Measurements from ENCODE around the gene TGFBR3L. TPM values are rescaled to one million over a fixed set of nuclear protein-coding genes. Genes with fewer than 3 reads are reported as not detected.

The TGFBR3L gene
- total RNA-seq, 1 experiment from 2014 or later = 9.8 TPM

GRCh38 chr19:7920519-7921301 is 6.1 kb downstream of the TGFBR3L start:
- Histone ChIP-seq H3K27me3 (replicated peaks; ENCODE audit: control insufficient read depth, insufficient read depth, low read length) (no peaks in the 10 kb centered on the region), H3K36me3 (ENCODE audit: control insufficient read depth, insufficient read depth, low read length) (no peaks in the 10 kb centered on the region), H3K4me3 (ENCODE audit: low read depth, low read length) (peak overlapping the region; percentile 63), H3K9me3 (no peaks in the 10 kb centered on the region), H3K4me1 (peaks cover 16% of the 10 kb centered on the region)
- Mint-ChIP-seq H3K27ac (ENCODE audit: unreplicated experiment) (peak overlapping the region; percentile 83), H3K9me3 (ENCODE audit: unreplicated experiment) (no peaks in the 10 kb centered on the region), H3K4me3 (ENCODE audit: unreplicated experiment) (peak overlapping the region; percentile 87), H3K27me3 (ENCODE audit: insufficient read depth, unreplicated experiment) (no peaks in the 10 kb centered on the region), H3K4me1 (ENCODE audit: low read depth, unreplicated experiment) (peaks cover 7% of the 10 kb centered on the region), H3K36me3 (ENCODE audit: insufficient read depth, unreplicated experiment) (peaks cover 33% of the 10 kb centered on the region)
- no TSS peak for BruUV-seq (replicated peaks)
- POLR2A ChIA-PET = interaction anchor here (0.6 to 2.3 kb wide), 7 partner anchors 8 to 399 kb away, joined by 3 to 69 read pairs (median 12); partner anchors contain the start of genes MAP2K7, MCOLN1 and TIMM44
- CTCF ChIA-PET = interaction anchor here (0.6 to 3.6 kb wide), 17 partner anchors 9 to 265 kb away, joined by 3 to 50 read pairs (median 5); partner anchors contain the start of genes MAP2K7 and TIMM44
- intact Hi-C loops (cut with micrococcal nuclease; ENCODE audit: unreplicated experiment) = loop anchor here (1.0 kb wide), 1 partner anchor 51 kb away; no protein-coding TSS in a partner anchor
- no peak for TF ChIP-seq CTCF (IDR thresholded peaks at IDR 0.05; ENCODE audit: insufficient read depth in 1 of 2, low read depth in 1 of 2, low read length in 1 of 2, severe bottlenecking in 1 of 2, unreplicated experiment in 1 of 2)
- DNase-seq = peak; percentile 94 to 96

DNA sequence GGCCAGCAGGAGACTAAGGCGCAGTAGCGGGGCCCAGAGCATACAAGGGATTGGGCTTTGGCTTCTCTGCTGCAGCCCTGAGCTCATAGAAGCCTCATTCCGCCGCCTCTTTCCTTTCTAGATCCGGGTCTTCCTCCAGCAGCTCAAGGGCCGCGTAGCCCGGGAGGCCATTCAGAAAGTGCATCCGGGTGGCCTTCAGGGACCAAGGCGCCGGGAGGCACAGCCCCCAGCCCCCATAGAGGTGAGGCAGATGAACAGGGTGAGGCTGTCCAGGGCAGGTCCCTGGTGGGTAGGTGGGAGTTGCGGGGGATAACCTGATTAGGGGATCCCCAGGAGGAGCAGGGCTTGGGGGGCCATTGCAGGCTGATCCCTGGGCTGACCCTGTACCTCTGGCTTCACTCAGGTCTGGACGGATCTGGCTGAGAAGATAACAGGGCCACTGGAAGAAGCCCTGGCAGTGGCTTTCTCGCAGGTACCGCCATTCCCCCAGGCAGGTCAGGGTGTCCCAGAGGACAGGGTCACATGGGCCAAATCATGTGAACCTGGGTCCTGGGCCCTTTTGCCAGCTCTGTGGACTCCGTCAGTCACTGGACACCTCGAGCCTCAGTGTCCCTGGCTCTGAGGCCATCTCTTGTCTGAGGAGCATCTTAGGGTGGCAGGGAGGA is 6.8 kb downstream of the TGFBR3L start:
- Histone ChIP-seq H3K36me3 (ENCODE audit: control insufficient read depth, insufficient read depth, low read length) (no peaks in the 10 kb centered on the region), H3K9me3 (no peaks in the 10 kb centered on the region), H3K4me3 (ENCODE audit: low read depth, low read length) (peak overlapping the region; percentile 41), H3K4me1 (peaks cover 19% of the 10 kb centered on the region), H3K27me3 (replicated peaks; ENCODE audit: control insufficient read depth, insufficient read depth, low read length) (no peaks in the 10 kb centered on the region)
- POLR2A ChIA-PET = interaction anchor here (1.0 to 2.3 kb wide), 4 partner anchors 18 to 52 kb away, joined by 3 to 69 read pairs (median 16); partner anchors contain the start of genes MAP2K7 and TIMM44
- intact Hi-C loops (cut with micrococcal nuclease; ENCODE audit: unreplicated experiment) = no loop called here
- Mint-ChIP-seq H3K4me3 (ENCODE audit: unreplicated experiment) (peak overlapping the region; percentile 87), H3K27me3 (ENCODE audit: insufficient read depth, unreplicated experiment) (no peaks in the 10 kb centered on the region), H3K4me1 (ENCODE audit: low read depth, unreplicated experiment) (peaks cover 7% of the 10 kb centered on the region), H3K27ac (ENCODE audit: unreplicated experiment) (peak overlapping the region; percentile 29), H3K9me3 (ENCODE audit: unreplicated experiment) (no peaks in the 10 kb centered on the region), H3K36me3 (ENCODE audit: insufficient read depth, unreplicated experiment) (peaks cover 35% of the 10 kb centered on the region)
- CTCF ChIA-PET = interaction anchor here (0.7 to 3.6 kb wide), 4 partner anchors 8 to 86 kb away, joined by 4 to 50 read pairs (median 20); no protein-coding TSS in a partner anchor
- DNase-seq = no peak
- no peak for TF ChIP-seq CTCF (IDR thresholded peaks at IDR 0.05; ENCODE audit: insufficient read depth in 1 of 2, low read depth in 1 of 2, low read length in 1 of 2, severe bottlenecking in 1 of 2, unreplicated experiment in 1 of 2)
- BruUV-seq (replicated peaks) = no TSS peak
